ENCODE measurements around the gene HOXB7.

- no peak for TF ChIP-seq EZH2phosphoT487 (IDR thresholded peaks at IDR 0.05; ENCODE audit: insufficient read depth, low read depth)
- no peak for TF ChIP-seq EZH2 (IDR thresholded peaks at IDR 0.05; ENCODE audit: insufficient read depth, poor library complexity, severe bottlenecking)
Measured at GRCh38 chr17:48589060-48589830, 21.6 kb downstream of the HOXB7 start.

Data from GM23248 (cell line).